HG03442 (cell line): Measurements from ENCODE around the gene PFN3.
A peak's percentile ranks its signal among the peaks of the same experiment; 100 is the strongest.
"Not testable (repeated sequence)": the region's sequence is repeated elsewhere in the genome, so short reads cannot be mapped to it uniquely, and the experiment has no call there.

ENCODE experiments used
- ATAC-seq: cut with Tn5 transposase; IDR thresholded peaks from one replicate; pipeline ENCODE4 v1.9.1; 2021; ENCODE audit warnings: mild to moderate bottlenecking, moderate library complexity; ENCODE audit not compliant: unreplicated experiment

The PFN3 gene

DNA sequence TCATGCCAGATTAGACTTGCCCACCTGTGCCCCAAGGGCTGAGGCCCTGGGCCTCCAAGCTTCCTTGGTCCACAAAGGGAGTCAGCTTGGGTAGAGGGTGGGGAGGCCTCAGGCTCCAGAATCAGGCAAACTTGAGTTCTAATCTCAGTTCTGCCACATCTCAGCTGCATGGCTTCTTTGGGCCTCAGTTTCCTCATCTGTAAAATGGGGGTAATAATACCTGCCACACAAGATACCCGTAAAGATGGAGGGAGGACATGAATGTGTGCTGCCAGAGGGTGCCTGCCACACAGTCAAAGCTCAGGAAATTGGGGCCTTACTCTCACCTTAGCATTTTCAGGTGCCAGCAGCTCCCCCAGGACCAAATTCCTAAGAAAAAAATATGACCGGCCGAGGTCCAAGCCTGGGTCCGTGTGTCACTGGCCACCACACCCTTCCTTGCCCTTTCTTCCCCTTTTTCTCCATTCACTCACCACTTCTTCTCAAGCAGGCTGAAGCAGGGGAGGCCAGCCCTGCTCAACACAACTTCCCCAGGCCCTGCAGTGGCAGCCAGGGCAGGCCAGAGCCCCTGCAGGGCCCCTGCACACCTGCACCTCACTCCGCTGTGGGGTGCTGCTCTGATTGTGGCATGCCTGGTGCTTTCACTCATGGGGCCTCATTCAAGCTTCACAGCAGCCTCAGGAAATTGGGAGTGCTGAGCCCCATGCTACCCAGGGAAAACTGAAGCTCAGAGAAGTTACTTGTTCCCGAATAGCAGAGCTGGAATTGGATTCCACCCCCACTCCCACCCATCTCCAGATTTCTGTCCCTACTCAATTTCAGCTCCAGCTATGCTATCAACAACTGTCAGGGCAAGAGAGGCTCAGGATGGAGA, 38.8 kb downstream of the PFN3 start:
- ATAC-seq = no peak

DNA sequence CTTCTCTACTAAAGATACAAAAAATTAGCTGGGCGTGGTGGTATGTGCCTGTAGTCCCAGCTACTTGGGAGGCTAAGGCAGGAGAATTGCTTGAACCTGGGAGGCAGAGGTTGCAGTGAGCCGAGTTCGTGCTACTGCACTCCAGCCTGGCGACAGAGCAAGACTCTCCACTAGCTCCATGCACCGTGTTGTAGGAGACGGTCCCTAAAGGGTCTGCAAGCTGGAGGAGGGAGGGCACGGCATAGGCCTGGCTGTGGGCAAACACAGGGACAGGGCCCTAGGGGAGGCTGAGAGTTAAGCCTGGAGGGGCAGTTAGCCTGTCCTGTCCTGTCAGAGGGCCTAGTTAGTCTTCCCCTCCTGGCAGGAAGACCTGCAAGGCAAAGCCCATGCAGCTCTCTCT, 39.7 kb downstream of the PFN3 start:
- ATAC-seq = not testable (repeated sequence)

DNA sequence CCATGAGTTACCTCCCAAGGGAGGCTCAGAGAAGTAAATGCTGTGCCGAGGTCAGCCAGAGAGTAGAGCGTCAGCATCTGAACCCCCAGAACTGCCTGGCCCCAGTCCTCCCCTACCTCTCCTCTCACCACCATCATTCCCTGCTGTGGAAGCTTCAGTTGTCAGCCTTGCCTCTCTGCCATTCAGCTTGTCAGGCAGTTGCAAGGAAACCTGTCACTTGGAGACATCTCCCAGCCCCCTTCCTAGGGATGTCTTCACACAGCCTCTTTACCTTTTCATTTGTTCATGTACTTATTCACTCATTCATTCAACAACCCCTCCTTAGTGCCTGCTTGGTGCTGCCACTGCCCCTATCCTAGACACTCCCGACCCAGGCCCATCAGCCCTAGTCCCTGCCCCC, 40.6 kb downstream of the PFN3 start:
- ATAC-seq = no peak

DNA sequence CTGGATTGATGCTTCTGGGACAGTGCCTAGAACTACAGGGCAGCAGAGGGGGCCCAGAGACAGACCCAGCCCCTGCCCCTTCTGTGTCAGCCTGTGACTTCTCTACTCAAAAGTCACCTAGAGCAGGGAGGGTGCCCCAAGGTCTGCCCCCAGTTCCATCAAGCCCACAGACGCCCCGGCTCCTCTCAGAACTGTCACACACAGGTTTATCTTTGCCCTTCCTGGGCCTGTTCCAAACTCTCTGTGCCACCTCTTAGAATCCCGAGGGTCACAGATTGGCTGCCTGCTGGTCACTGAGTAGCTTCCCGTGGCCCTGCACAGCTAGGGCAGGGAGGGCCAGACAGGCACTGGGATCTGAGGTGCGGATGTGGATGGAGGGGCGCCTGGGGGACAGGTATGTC, 41.0 kb downstream of the PFN3 start:
- ATAC-seq = no peak

DNA sequence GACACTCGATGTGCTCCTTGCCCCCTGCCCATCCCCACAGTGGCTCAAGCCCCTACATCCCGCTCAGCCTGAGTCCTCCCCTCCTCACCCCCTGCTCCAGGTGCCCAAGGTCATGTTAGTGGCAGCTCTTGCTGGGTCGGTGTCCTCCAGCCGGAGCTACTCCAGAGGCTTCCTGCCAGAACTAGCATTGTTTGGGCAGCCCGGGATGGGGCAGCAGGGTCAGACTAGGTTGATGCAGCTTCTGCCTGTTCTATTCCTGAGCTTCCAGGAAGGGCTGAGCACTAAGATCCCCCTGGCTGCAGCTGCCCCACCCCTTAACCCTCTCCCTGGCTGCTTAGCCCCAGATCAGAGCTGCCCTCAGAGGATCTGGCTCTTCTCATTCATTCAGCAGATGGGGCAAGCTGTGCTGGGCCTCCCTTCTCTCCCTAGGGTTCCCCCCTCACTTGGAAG, 42.1 kb downstream of the PFN3 start:
- ATAC-seq = no peak

DNA sequence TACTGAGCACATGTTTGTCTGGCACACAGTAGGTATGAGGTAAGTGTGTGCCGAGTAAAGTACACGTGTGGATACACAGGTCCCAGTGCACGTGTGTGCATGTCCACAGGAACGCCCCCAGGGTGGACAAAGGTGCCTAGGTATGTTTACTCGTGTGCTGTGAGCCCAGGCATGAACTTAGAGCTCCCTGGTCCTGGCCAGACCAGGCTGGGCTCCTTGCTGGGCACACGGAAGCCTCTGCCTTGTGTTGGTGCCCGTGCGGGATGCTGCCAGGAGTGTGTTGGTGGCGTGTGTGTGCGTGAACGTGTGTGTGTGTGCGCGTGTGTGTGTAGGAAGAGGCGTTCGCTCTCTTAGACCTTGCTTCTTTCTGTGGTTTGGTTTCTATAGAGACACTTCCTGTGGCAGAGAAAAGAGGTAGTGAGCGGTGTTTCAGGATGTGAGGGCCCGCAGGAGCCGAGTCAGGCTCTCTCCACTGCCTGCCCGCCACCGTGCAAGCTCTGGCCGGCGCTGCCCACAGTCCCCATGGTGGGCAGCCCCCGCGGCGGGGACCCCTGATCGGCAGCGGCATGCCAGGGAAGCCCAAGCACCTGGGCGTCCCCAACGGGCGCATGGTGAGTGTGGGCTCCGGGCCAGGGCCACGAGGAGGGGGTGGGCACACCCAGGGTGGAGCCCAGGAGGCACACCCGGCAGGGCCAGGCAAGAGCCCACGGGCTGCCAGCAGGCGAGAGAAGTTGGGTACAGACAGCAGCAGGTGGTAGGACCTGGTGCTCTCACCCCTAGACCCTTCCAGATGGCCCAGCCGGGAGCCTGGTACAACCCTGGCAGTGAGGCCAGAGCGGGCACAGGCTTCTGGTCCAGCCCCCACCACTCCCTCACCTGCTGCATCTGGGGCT, 42.8 kb downstream of the PFN3 start, which contains the start of gene RGS14:
Gene RGS14, plus strand, starts transcription at position 466 of the 893 bp plus-strand sequence. Its CDS starts 101 bp downstream, at position 567.
- peak; percentile 88 for ATAC-seq

DNA sequence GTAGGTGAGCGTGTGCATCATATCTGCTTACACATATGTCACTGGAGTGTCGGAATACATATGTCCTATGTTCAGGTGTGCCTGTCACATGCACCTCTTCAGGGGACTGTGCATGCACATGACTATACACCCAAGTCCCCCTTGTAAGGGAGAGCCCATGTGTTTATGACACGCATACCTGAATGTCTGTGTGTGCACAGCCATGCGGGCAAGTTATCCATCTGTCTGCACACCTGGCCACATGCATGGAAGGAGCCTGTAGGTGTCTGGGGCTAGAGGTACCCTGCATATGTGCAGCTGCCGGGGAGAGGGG, 43.4 kb downstream of the PFN3 start:
- ATAC-seq = no peak

DNA sequence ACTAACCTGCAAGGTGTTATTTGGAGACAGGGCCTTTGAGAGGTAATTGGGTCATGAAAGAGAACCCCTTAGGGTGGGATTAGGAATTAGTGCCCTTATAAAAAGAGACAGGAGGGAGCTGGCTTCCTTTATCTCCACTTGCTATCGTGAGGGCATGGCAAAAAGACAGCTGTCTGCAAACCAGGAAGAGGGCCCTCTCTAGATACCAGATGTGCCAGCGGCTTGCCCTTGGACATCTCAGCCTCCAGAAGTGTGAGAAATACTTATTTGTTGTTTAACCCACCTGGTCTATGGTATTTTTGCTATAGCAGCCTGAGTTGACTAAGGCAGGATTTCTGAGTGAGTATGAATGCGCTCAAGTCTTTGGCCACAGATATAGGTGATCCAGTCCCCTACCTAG, 43.7 kb downstream of the PFN3 start:
- ATAC-seq = no peak

DNA sequence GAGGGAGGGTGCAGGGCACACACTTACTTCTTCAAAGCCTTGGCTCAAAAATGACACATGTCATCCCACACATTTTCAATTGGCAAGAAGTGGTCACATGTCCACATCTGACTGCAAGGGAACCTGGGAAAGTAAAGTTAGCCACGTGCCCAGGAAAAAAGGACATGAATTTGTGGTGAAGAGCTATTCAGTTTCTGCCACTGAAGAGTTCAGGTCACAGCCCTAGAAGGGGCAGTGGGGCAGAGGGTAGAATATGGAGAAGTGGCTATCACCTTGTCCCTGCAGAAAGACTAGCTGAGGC, 44.6 kb downstream of the PFN3 start:
- no peak for ATAC-seq

DNA sequence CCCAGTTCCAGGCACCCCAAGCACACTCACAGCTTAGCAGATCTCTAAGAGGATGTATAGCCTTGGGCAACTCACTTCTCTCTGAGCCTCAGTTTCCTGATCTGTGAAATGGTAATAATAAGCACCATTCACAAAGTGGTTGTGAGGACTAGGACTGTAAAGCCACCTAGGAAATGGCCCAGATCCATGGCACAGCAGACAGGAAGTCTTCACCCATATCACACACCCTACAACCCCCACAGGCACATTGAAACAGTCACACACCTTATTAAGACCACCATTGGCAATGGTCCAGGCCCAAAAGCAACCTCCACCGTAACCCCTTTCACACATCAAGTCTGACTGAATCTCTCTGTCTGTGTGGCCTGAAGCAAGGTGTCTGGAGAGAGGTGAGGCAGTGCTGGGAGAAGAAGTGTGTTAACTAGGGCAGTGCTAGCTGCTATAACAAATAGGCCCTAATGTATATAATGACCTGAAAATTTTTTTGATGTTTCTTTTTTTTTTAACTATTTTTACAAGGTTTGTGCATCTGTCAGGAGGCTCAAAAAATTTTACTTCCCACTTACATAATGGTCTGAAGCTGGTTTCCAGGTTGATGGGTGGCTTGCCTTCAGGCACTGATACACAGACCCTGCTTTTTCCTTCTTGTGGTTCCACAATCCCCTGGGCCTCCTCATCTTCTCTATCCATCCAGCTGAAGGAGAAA, 45.1 kb downstream of the PFN3 start:
- ATAC-seq = no peak

DNA sequence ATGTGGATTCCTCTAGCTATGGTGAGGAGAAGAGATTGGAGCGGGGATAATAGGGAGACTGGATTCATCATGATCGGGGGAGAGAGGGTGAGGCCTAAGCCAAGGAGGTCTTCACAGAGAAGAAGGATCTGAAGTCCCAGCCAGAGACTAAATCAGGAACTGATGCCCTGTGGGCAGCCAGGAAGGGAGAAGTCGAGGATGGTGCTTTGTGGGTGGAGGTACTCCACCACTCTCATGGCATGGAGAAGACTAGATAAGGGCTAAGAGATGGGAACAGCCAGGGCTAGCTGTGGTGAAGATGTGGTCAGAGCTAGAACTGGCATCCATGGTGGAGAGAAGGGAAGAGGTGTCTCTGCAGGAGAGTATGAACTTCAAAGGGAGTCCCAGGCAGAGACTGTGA, 45.8 kb downstream of the PFN3 start:
- no peak for ATAC-seq

DNA sequence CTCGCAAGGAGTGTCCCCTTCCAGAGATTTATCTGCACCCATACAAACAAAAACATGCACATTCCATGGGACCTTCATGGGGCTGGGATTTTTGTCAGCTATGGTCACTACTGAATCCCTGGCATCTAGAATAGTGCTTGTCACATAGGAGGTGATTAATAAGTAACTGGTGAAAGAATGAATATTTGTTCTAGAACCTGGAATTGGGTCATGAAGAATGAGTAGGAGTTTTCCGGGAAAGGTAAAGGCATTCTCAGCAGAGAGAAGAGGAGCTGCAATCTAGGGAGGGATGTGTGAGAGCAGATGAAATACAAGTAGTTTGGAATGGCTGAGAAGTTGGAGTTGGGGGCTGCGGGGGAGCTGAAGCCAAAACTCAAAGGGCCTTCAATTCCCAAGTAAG, 46.2 kb downstream of the PFN3 start:
- no peak for ATAC-seq

DNA sequence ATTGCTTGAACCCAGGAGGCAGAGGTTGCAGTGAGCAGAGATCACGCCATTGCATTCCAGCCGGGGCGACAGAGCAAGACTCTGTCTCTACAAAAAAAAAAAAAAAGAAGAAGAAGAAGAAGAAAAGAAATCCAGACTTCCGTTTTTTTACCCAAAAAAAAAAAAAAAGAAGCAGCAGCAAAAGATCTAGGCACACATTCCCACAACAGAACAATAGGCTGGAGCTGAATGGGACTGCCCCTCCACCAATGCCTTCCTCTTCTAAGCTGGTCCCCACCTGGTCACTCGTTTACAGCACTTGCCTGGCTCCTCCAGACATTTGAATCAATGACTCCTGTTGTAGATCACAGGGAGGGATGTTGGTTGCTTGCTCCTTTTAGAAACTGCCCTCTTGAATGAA, 47.4 kb downstream of the PFN3 start:
- ATAC-seq = no peak

DNA sequence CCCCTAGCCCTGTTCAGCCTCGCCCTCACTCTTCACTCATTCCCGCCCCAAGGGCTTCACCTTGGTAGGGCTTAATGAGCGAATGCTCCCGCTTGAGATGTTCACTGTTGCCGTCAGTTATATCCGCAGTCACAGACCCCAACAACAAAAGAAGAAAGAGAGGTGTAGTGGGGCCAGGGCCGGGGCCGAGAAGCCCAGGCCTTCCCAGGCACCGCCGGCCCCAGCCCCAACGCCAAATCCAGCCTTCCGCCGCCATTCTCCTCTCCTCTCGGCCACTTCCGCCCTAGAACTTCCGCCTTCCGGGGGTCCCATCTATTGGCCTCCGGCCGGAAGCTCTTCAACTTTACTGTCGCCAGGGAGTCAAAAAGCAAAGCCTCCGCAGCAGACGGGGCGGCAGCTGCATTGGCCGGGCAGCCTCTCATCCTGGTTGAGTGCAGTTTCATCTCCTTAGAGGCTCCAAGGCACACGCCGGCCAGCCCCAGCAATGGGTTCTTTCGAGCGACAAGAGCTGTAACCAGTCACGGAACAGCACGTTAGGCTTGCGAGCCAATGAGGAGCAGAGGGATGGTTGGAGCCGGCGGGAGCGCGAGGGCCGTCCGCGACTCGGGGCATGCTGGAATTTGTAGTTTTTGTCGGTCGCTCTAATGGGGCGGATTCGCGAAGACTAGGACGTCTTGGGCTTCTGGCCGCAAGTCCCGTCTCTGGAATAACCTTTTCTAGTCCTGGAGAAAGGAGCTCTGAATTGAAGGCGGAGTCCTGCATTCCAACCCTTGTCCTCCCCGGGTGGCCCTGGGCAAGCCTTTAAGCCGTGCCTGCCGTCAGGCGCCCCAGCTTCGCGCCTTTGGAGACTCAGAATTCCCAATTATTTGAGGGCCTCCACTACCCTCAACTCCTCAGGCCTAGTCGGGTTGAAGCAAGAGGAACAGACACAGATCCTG, 48.8 kb downstream of the PFN3 start, which contains the start of gene LMAN2:
Gene LMAN2, minus strand, starts transcription at position 277 of the 938 bp plus-strand sequence. Its CDS starts 21 bp downstream, at position 256.
- peak; percentile 95 for ATAC-seq

DNA sequence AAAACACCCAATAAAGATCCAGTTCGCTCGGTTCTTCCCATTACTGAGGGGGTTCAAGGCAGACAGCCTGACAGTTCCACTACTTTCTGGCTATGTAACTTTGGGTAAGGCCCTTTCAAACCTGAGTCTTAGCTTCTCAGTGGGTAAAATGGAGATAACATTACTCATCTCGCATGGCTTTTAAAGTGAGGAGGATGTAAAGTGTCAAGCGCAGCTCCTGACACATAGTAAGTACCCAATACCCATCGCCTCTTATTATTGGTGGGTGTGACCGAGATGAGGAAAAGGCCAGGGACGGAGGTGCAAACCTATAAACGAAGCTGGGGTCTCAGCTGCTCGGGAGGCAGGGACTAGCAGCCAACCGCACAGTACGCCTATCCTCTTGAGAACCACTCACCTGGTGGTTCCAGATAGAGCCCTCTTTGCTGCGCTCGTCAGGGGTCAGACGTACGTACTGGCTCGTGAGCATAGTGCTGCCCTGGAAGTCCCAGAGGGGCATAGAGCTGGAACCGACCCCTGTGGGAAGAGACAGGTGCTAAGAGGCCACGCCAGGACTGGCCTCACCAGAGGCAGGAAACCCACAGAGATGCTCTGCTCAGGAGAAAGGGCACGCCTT, 49.6 kb downstream of the PFN3 start:
- ATAC-seq = peak; percentile 11
